Right ventricle myocardium superior (tissue), 1 donor: Measurements from ENCODE around the gene MN1. TPM values are rescaled to one million over a fixed set of nuclear protein-coding genes. Genes with fewer than 3 reads are reported as not detected.
"Not testable (repeated sequence)": the region's sequence is repeated elsewhere in the genome, so short reads cannot be mapped to it uniquely, and the experiment has no call there.

ENCODE experiments used
- ATAC-seq: fragments of 200-7000 bp; cut with Tn5 transposase; one replicate; pipeline ENCODE4 v1.9.1; 2020; ENCODE audit warnings: mild to moderate bottlenecking; ENCODE audit not compliant: poor library complexity
- DNase-seq: peaks from one replicate; pipeline ENCODE4 v3.0.0-alpha.2; 2020
- intact Hi-C: fragments of 100-400 bp; cut with DNase I; formaldehyde crosslinking; loops from one replicate; pipeline ENCODE4 v1.11.2; 2022
- total RNA-seq: library from RNA; stranded (reverse); fragmentation: NEBNext Ultra II Directional; extraction: Animal tissue kit (Norgen Biotek cat#: 25700); gene quantifications from one replicate; pipeline ENCODE4 v1.2.1, GENCODE V29; 2021
- donor health status: DM: no; HTN: yes; CAD: no; lungs with severe emphysema.

MN1 gene
- total RNA-seq, 1 donor from 2014 or later: 6.3 TPM

- ATAC-seq: no peak
- intact Hi-C loops: no loop called here
- DNase-seq: no peak
Observed at GRCh38 chr22:27752141-27752540, 49.4 kb downstream of the MN1 start.

DNA sequence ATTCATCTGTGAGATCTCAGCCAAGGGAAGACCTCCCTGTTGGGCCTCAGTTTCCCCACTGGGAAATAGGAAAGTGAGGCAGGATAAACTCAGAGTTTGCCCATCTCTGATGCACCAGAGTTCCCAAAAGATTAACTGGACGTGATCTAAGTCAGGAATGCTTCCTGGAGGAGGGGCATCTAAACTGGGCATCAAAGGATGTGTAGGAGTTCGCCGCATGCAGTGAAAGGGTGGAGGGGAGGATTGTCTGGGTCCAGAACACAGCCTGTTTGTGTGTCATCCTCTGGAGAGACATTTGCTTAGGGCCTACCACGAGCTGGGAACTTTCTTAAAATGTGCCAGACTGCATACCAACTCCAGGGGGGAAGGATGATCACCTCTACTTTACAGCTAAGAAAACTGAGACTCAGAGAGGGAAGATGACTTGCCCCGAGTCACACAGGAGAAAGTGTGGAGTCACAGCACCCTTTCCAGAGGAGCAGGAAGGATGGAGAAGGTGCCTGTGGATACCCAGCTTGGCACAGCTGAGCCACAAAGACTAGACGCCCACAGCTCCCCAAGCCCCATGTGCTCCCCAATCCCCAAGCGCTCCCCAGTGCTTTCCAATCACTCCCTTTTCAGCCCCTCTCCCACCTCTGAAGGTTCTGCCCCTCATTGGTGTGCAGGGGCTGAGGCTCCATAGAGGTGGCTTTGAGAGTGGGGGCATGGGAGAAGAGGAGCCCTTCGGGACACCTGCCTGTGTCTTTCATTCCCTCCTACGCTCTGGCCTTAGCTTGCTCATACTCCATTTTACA lies 50.1 kb downstream of the MN1 start:
- intact Hi-C loops: no loop called here
- no peak for DNase-seq
- no peak for ATAC-seq

- no peak for DNase-seq
Observed at GRCh38 chr22:27750584-27751265, 50.8 kb downstream of the MN1 start.

GRCh38 chr22:27749597-27750225 lies 51.8 kb downstream of the MN1 start:
- intact Hi-C loops: no loop called here
- DNase-seq: no peak
- ATAC-seq: no peak

More at GRCh38 chr22:27750584-27751265, 50.8 kb downstream of the MN1 start:
- no peak for ATAC-seq
- intact Hi-C loops: no loop called here

- peak; percentile 55 for ATAC-seq
- intact Hi-C loops: no loop called here
- no peak for DNase-seq
Observed at GRCh38 chr22:27748751-27749191, 52.8 kb downstream of the MN1 start.

- intact Hi-C loops: no loop called here
Observed at GRCh38 chr22:27748349-27748748, 53.2 kb downstream of the MN1 start.

GRCh38 chr22:27747396-27748221 lies 53.9 kb downstream of the MN1 start:
- intact Hi-C loops: no loop called here
- no peak for DNase-seq
- peak; percentile 36 for ATAC-seq

More at GRCh38 chr22:27748349-27748748, 53.2 kb downstream of the MN1 start:
- DNase-seq: no peak
- ATAC-seq: peak; percentile 39

DNA sequence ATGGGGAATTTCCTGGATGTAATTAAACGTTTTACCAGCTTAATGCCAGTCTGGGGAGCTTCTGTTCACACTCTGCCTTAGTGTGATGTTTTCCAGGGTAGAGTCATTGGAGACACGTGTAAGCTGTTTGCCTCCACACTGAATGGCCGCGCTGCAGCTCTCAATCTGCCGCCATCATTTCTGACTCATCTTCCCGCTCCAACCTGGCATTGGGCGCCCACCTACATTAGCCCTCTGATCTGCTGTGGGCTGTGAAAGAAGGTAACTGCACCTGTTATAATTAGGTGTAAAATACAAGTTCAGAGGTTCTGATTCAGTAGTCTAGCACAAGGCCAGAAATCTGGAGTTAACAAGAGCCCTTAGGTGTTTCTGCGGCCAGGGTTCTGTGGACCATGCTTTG lies 54.6 kb downstream of the MN1 start:
- ATAC-seq (no peak), DNase-seq (no peak)
- intact Hi-C loops: no loop called here

DNA sequence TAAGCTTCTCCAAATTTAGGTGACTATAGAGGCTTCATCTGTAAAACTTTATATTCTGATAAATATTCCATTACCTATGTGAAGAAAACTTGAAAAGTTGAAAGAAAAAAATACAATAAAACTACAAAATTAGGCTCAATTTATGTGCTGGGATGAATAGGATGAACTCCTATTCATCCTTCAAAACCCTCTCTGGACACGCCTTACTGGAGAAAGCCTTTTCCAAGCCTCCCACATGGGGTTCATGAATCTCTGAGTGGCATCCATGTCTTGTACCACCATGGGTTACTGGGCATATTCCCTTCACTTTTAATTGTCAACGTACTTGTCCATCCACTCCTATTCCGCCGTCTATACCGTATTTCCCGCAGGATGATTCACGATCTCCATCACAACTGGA lies 55.7 kb downstream of the MN1 start:
- intact Hi-C loops: no loop called here
- DNase-seq: no peak
- ATAC-seq: no peak

- DNase-seq: no peak
- intact Hi-C loops: no loop called here
- no peak for ATAC-seq
Observed at GRCh38 chr22:27745154-27745553, 56.4 kb downstream of the MN1 start.

DNA sequence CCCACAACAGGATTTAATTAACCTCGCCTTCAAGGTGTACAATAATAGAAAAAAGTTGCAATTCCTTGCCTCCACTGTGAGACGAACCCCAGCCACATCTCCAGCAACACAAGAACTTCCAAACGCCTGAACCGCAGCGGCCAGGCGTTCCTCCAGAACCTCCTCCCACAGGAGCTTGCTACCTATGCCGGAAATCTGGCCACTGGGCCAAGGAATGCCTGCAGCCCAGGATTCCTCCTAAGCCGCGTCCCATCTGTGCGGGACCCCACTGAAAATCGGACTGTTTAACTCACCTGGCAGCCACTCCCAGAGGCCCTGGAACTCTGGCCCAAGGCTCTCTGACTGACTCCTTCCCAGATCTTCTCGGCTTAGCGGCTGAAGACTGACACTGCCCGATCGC lies 57.5 kb downstream of the MN1 start:
- DNase-seq, intact Hi-C loops, ATAC-seq: not testable (repeated sequence)

- intact Hi-C loops: no loop called here
- DNase-seq (no peak), ATAC-seq (no peak)
Observed at GRCh38 chr22:27740202-27740748, 61.3 kb downstream of the MN1 start.

DNA sequence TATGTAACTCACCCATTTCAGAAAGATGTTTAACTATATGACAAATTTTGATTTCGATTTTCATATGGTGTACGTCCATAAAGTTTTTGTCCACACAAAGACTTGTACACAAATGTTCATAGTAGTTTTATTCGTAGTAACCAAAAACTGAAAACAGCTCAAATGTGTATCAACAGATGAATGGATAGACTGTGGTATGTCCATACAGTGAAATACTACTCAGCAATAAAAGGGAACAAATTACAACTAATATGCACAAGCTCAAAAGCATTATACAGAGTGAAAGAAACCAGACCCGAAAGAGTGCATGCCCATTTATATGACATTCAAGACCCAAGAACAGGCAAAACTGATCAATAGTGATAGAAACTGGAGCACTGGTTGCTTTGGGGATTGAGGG lies 64.0 kb downstream of the MN1 start:
- DNase-seq: no peak
- intact Hi-C loops: no loop called here
- no peak for ATAC-seq

GRCh38 chr22:27734066-27734465 lies 67.5 kb downstream of the MN1 start:
- ATAC-seq: no peak
- DNase-seq: no peak
- intact Hi-C loops: loop anchor here (5.0 kb wide), 1 partner anchor 63 kb away; no protein-coding TSS in a partner anchor

DNA sequence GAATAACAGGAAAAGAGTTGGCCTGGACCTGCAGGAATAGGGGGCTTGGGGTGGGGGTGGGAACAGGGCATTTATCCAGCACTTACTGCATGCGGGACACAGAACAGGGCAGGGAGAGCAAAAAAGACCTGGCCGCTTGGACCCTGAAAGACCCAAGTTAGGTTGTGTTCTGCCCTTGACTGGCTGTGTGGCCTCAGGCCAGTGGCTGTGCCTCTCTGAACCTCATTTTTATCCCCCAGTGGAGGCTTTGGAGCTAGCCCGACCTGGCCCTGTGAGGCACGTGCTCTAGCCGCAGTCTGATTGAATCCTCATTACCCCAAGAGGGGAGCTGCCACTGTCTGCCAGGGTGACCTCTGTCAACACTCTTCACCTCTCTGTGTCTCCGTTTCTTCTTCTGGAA lies 68.7 kb downstream of the MN1 start:
- no peak for ATAC-seq
- intact Hi-C loops: loop anchor here (5.0 kb wide), 1 partner anchor 64 kb away; no protein-coding TSS in a partner anchor

GRCh38 chr22:27732391-27732790 lies 69.2 kb downstream of the MN1 start:
- intact Hi-C loops: loop anchor here (5.0 kb wide), 1 partner anchor 65 kb away; no protein-coding TSS in a partner anchor
- DNase-seq: no peak

More for the DNA sequence above, 68.7 kb downstream of the MN1 start:
- DNase-seq: no peak

GRCh38 chr22:27731621-27732020 lies 69.9 kb downstream of the MN1 start:
- intact Hi-C loops: loop anchor here (5.0 kb wide), 1 partner anchor 66 kb away; no protein-coding TSS in a partner anchor
- DNase-seq: no peak

More at GRCh38 chr22:27732391-27732790, 69.2 kb downstream of the MN1 start:
- no peak for ATAC-seq

More at GRCh38 chr22:27731621-27732020, 69.9 kb downstream of the MN1 start:
- no peak for ATAC-seq
